H4 (cell line): ENCODE data around the gene RCAN3. TPM values are rescaled to one million over a fixed set of nuclear protein-coding genes. Genes with fewer than 3 reads are reported as not detected.
"Not testable (repeated sequence)": the region's sequence is repeated elsewhere in the genome, so short reads cannot be mapped to it uniquely, and the experiment has no call there.

ENCODE experiments used
- DNase-seq: peaks from one replicate; pipeline ENCODE4 v3.0.0-alpha.2; 2015; ENCODE audit warnings: low spot score
- total RNA-seq: library from RNA; depleted of rRNA; stranded (reverse); fragments of >200 nt; shearing (Covaris generic); gene quantifications from 2 replicates; pipeline ENCODE4 v1.2.3, GENCODE V29; 2014

Gene RCAN3
- total RNA-seq, 1 experiment from 2014 or later: 10.8 TPM

GRCh38 chr1:24486331-24487065, 16.1 kb upstream of the RCAN3 start:
- DNase-seq: no peak

- no peak for DNase-seq
Measured at GRCh38 chr1:24487455-24487854, 15.2 kb upstream of the RCAN3 start.

- DNase-seq: not testable (repeated sequence)
Measured at GRCh38 chr1:24488159-24488558, 14.5 kb upstream of the RCAN3 start.

- no peak for DNase-seq
Measured at GRCh38 chr1:24489674-24490073, 13.0 kb upstream of the RCAN3 start.

- no peak for DNase-seq
Measured at GRCh38 chr1:24490101-24490781, 12.4 kb upstream of the RCAN3 start.

GRCh38 chr1:24491577-24492360, 10.9 kb upstream of the RCAN3 start:
- no peak for DNase-seq

GRCh38 chr1:24492935-24493334, 9.7 kb upstream of the RCAN3 start:
- DNase-seq: not testable (repeated sequence)

GRCh38 chr1:24493785-24494184, 8.9 kb upstream of the RCAN3 start:
- no peak for DNase-seq

- DNase-seq: no peak
Measured at GRCh38 chr1:24498589-24498988, 4.0 kb upstream of the RCAN3 start.

- DNase-seq: no peak
Measured at GRCh38 chr1:24500448-24501048, 2.1 kb upstream of the RCAN3 start.

- peak; percentile 54 for DNase-seq
Measured at GRCh38 chr1:24501371-24502064, 1.1 kb upstream of the RCAN3 start.

GRCh38 chr1:24502065-24502708, 449 bp upstream of the RCAN3 start:
- peak; percentile 30 for DNase-seq

GRCh38 chr1:24503059-24503751, 569 bp downstream of the RCAN3 start:
- DNase-seq: no peak

GRCh38 chr1:24503870-24504523, 1.4 kb downstream of the RCAN3 start:
- no peak for DNase-seq

GRCh38 chr1:24504560-24504959, 1.9 kb downstream of the RCAN3 start:
- DNase-seq: no peak

- no peak for DNase-seq
Measured at GRCh38 chr1:24505816-24506215, 3.2 kb downstream of the RCAN3 start.

- no peak for DNase-seq
Measured at GRCh38 chr1:24506691-24507381, 4.2 kb downstream of the RCAN3 start.

- no peak for DNase-seq
Measured at GRCh38 chr1:24507405-24507804, 4.8 kb downstream of the RCAN3 start.

- DNase-seq: no peak
Measured at GRCh38 chr1:24508911-24509310, 6.3 kb downstream of the RCAN3 start.
